SU-DHL-6 (cell line): ENCODE results near the gene MCU.
"Not testable (repeated sequence)": the region's sequence is repeated elsewhere in the genome, so short reads cannot be mapped to it uniquely, and the experiment has no call there.

Experiments
- H2AFZ ChIP-seq: fragments of 200-600 bp; sonication (generic); 2 replicates; pipeline ENCODE4 v1.6.1; 2014; ENCODE audit warnings: low read depth, mild to moderate bottlenecking, moderate library complexity, mixed read lengths, antibody characterized with exemption, low read length; ENCODE audit not compliant: severe bottlenecking
- H3F3A ChIP-seq: fragments of 200-600 bp; shearing (Covaris generic); 2 replicates; pipeline ENCODE4 v1.6.0; 2016; ENCODE audit warnings: antibody characterized with exemption, mild to moderate bottlenecking; ENCODE audit not compliant: insufficient read depth
- H3K27ac ChIP-seq: fragments of 200-600 bp; sonication (generic); 2 replicates; pipeline ENCODE4 v1.5.1; 2016; ENCODE audit warnings: low read depth, mild to moderate bottlenecking, low read length, moderate library complexity, mixed read lengths
- H3K27me3 ChIP-seq: fragments of 200-600 bp; sonication (generic), shearing (Covaris generic); 2 replicates; pipeline ENCODE4 v1.6.0; 2014; ENCODE audit warnings: mild to moderate bottlenecking, low read length
- H3K36me3 ChIP-seq: fragments of 200-600 bp; sonication (generic); 2 replicates; pipeline ENCODE4 v1.6.1; 2014; ENCODE audit warnings: mild to moderate bottlenecking, low read length, mixed read lengths
- H3K4me2 ChIP-seq: fragments of 300-600, 200-600 bp; shearing (Covaris generic), sonication (generic); 2 replicates; pipeline ENCODE4 v1.6.0; 2014; ENCODE audit warnings: low read length, low read depth, mild to moderate bottlenecking; ENCODE audit not compliant: poor library complexity, severe bottlenecking
- H3K4me3 ChIP-seq: fragments of 200-600 bp; sonication (generic); 2 replicates; pipeline ENCODE4 v1.5.1; 2014; ENCODE audit warnings: antibody characterized with exemption, low read length, mild to moderate bottlenecking, mixed read lengths; ENCODE audit not compliant: insufficient read depth, poor library complexity, severe bottlenecking
- H3K79me2 ChIP-seq: fragments of 200-600 bp; sonication (generic); 2 replicates; pipeline ENCODE4 v1.6.1; 2014; ENCODE audit warnings: mild to moderate bottlenecking, low read length, moderate library complexity; ENCODE audit not compliant: insufficient read depth
- H3K9ac ChIP-seq: fragments of 200-600 bp; sonication (generic); 2 replicates; pipeline ENCODE4 v1.7.0; 2014; ENCODE audit warnings: mild to moderate bottlenecking, low read length
- H3K9me2 ChIP-seq: fragments of 200-600 bp; sonication (generic); replicated peaks from 2 replicates; pipeline ENCODE4 v1.6.1; 2014; ENCODE audit warnings: low read length; ENCODE audit not compliant: insufficient read depth
- H3K9me3 ChIP-seq: fragments of 200-600 bp; sonication (generic); 2 replicates; pipeline ENCODE4 v1.6.1; 2014; ENCODE audit warnings: low read length, mixed read lengths; ENCODE audit not compliant: insufficient read depth
- H4K20me1 ChIP-seq: fragments of 200-600 bp; sonication (generic); 2 replicates; pipeline ENCODE4 v1.6.1; 2014; ENCODE audit warnings: low read depth, mild to moderate bottlenecking, antibody characterized with exemption, low read length, moderate library complexity, mixed read lengths
- EZH2phosphoT487 ChIP-seq: fragments of 200-600 bp; sonication (generic), shearing (Covaris generic); conservative IDR thresholded peaks from 2 replicates; pipeline ENCODE4 v1.6.1; 2018; ENCODE audit warnings: mild to moderate bottlenecking, antibody characterized with exemption, low read length, moderate library complexity, mixed read lengths
- TF ChIP-seq, protein P1 (sequence below): fragments of 200-600 bp; sonication (generic); IDR thresholded peaks from one replicate; pipeline ENCODE4 v1.5.1; 2017; ENCODE audit warnings: antibody characterized with exemption, mild to moderate bottlenecking, low read length, moderate library complexity; ENCODE audit not compliant: insufficient read depth, poor library complexity, severe bottlenecking

MCU gene, protein sequence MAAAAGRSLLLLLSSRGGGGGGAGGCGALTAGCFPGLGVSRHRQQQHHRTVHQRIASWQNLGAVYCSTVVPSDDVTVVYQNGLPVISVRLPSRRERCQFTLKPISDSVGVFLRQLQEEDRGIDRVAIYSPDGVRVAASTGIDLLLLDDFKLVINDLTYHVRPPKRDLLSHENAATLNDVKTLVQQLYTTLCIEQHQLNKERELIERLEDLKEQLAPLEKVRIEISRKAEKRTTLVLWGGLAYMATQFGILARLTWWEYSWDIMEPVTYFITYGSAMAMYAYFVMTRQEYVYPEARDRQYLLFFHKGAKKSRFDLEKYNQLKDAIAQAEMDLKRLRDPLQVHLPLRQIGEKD

DNA sequence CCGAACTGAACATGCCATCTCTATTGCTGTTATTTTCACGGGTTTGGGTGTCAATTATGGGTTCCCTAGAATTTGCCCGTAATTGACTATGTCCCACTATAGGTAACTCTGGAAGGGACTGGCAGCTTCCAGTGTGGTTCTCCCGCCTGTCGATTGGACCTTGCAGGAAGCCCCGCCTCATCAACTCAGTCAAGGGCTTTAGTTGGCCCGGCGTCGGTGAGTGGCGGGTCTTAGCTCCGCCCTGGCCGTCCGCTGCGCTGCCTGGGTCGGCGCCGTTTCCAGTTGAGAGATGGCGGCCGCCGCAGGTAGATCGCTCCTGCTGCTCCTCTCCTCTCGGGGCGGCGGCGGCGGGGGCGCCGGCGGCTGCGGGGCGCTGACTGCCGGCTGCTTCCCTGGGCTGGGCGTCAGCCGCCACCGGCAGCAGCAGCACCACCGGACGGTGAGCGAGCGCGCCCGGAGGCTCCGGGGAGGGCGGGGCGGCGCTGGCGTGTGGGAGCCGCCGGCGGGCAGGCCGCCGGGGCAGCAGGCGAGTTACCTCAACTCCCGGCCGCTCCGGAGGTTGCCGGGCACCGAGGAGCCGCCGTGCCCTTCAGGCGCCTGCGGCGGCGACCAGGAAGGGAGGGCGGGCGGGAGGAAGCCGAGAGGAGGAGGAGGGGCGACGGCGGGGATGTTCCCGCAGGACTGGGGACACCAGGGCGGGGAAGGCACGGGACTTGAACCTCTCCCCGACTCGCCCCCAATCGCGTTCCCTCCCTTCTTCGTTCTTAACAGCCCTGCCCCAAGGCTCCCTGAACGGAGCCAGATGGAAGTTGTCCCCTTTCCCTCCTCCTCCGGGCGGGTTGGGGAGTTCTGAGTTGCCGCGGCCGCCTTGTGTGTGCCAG, at the start of gene MCU:
Gene MCU (plus strand): TSS at position 281 of the 881 bp plus-strand sequence. CDS start 9 bp downstream, at position 290.
- TF ChIP-seq, protein P1, sequence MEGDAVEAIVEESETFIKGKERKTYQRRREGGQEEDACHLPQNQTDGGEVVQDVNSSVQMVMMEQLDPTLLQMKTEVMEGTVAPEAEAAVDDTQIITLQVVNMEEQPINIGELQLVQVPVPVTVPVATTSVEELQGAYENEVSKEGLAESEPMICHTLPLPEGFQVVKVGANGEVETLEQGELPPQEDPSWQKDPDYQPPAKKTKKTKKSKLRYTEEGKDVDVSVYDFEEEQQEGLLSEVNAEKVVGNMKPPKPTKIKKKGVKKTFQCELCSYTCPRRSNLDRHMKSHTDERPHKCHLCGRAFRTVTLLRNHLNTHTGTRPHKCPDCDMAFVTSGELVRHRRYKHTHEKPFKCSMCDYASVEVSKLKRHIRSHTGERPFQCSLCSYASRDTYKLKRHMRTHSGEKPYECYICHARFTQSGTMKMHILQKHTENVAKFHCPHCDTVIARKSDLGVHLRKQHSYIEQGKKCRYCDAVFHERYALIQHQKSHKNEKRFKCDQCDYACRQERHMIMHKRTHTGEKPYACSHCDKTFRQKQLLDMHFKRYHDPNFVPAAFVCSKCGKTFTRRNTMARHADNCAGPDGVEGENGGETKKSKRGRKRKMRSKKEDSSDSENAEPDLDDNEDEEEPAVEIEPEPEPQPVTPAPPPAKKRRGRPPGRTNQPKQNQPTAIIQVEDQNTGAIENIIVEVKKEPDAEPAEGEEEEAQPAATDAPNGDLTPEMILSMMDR: no peak
- no peak for TF ChIP-seq EZH2phosphoT487
- H3K4me3 ChIP-seq: peak within 1 kb of the TSS; percentile 68
- no peaks in the 10 kb centered on the region for H3K9me3 ChIP-seq
- no peaks in the 10 kb centered on the region for H3K36me3 ChIP-seq
- H3K27ac ChIP-seq: peak within 1 kb of the TSS; percentile 41; the same call in 1 of the 2 replicates
- peaks cover 28% of the 10 kb centered on the region for H3K79me2 ChIP-seq
- H3K4me2 ChIP-seq: peak within 1 kb of the TSS; percentile 93
- H3F3A ChIP-seq: peaks cover 11% of the 10 kb centered on the region; the same call in 1 of the 2 replicates
- H3K9ac ChIP-seq: peak within 1 kb of the TSS; percentile 74
- no peaks in the 10 kb centered on the region for H3K9me2 ChIP-seq
- H2AFZ ChIP-seq: peak within 1 kb of the TSS; percentile 95
- no peaks in the 10 kb centered on the region; the same call in 1 of the 2 replicates for H4K20me1 ChIP-seq
- H3K27me3 ChIP-seq: no peaks in the 10 kb centered on the region

DNA sequence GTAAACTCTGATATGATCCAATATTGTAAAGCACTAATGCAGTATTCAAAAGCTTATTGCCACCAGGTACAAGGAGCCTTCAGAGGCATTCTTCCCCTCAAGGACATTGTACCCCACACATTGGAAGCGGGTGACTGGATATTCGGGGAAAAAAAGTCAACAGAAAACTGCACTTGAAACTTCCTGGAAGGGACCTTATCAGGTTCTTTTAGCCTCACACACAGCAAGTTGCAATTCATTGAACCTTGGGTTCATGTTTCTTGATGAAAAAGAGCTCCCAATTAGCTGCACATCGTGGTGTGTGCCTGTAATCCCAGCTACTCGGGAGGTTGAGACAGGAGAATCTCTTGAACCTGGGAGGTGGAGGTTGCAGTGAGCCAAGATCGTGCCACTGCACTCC, 49.6 kb upstream of the MCU start:
- H3K9me3 ChIP-seq: no peaks in the 10 kb centered on the region
- TF ChIP-seq, protein P1: no peak
- TF ChIP-seq EZH2phosphoT487: no peak
- no peaks in the 10 kb centered on the region for H3K9me2 ChIP-seq
- H3K27ac ChIP-seq: no peak overlapping the region
- H3K9ac ChIP-seq: no peak overlapping the region
- no peaks in the 10 kb centered on the region for H3K36me3 ChIP-seq
- H3K4me3 ChIP-seq: no peak overlapping the region
- H3K79me2 ChIP-seq: no peaks in the 10 kb centered on the region
- H3K27me3 ChIP-seq: no peaks in the 10 kb centered on the region
- no peak overlapping the region for H2AFZ ChIP-seq
- no peak overlapping the region for H3K4me2 ChIP-seq
- H3F3A ChIP-seq: no peaks in the 10 kb centered on the region
- no peaks in the 10 kb centered on the region for H4K20me1 ChIP-seq

DNA sequence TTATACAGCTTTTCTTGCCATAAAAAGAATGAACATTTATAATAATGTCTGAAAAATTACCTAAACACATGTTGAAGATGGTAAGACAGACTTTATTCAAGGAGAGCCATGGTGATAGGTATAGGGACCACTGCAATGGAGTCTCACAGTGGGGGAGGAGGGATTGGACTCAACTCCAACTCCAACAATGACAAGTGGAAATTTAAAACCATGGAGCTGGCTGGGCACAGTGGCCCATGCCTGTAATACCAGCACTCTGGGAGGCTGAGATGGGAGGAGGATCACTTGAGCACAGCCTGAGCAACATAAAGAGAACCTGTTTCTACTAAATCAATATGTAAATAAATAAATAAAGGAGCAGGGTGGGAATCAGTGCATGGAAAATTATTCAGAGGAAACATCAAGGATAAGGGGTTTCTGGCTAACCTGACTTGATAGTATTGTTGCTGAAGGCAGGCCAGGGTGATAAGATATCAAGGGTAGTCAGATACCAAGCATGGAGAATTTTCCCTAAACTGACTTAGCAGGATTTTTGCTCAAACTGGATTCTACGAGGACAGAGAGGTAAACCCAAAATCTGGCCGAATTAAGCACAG, 46.6 kb upstream of the MCU start:
- H3K9ac ChIP-seq: no peak overlapping the region
- no peak overlapping the region for H3K4me2 ChIP-seq
- H3K27ac ChIP-seq: no peak overlapping the region
- H3K79me2 ChIP-seq: no peaks in the 10 kb centered on the region
- H3K4me3 ChIP-seq: no peak overlapping the region
- no peaks in the 10 kb centered on the region for H3K27me3 ChIP-seq
- H3K9me3 ChIP-seq: no peaks in the 10 kb centered on the region
- H4K20me1 ChIP-seq: no peaks in the 10 kb centered on the region
- H2AFZ ChIP-seq: no peak overlapping the region
- no peaks in the 10 kb centered on the region for H3F3A ChIP-seq
- TF ChIP-seq EZH2phosphoT487: no peak
- TF ChIP-seq, protein P1: no peak
- H3K36me3 ChIP-seq: no peaks in the 10 kb centered on the region
- no peaks in the 10 kb centered on the region for H3K9me2 ChIP-seq

DNA sequence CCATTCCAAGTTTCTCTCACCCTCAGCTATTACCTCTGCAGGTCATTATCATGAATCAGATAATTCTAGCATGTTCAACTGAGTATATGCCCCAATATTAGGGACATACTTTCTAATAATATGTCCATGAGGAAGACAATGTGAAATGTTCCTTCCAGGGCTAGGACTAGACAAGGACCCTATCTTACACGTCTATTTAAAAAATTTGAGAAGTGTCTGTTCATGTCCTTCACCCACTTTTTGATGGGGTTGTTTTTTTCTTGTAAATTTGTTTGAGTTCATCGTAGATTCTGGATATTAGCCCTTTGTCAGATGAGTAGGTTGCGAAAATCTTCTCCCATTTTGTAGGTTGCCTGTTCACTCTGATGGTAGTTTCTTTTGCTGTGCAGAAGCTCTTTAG, 45.0 kb upstream of the MCU start:
- not testable (repeated sequence) for H2AFZ ChIP-seq, H3K27me3 ChIP-seq, H3K9ac ChIP-seq, H3K4me3 ChIP-seq, H3F3A ChIP-seq, H3K9me3 ChIP-seq, H3K79me2 ChIP-seq, H3K9me2 ChIP-seq, H3K27ac ChIP-seq, H3K36me3 ChIP-seq, H3K4me2 ChIP-seq, H4K20me1 ChIP-seq
